ENCODE data around the gene MCRIP2.

MCRIP2 gene

DNA sequence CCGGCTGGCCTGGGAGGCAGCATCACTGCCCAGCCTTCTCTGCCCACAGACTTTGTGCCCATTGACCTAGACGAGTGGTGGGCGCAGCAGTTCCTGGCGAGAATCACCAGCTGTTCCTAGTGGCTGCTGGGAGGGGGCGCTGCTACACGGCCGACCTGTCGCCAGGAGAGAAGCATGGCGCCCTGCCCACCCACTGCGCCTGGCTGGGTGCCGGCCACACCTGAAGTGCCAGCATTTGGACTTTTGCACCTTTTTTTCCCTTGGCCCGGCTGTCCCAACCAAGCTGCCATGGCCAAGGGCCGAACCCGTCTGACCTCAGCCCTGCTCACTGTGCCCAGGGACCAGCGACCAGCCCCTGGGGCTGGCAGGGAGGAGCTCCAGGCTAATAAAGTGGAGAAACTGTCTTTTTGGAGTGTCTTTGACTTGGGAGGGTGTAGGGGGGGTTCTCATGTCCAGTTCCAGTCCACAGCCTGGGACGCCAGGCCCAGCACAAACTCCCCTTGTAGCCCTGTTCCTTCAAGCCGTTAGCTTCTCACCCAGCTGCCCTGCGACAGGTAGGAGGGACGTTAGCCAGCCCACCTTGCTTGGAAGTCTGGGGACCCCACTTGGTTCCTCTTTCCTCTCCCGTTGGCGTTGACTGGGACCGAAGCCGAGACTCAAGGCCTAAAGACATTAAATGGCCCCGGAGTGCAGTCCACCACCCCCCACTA is 6.6 kb downstream of the MCRIP2 start:
- peak overlapping the region; percentile 99 for H3K27ac ChIP-seq
- TF ChIP-seq, protein P1, sequence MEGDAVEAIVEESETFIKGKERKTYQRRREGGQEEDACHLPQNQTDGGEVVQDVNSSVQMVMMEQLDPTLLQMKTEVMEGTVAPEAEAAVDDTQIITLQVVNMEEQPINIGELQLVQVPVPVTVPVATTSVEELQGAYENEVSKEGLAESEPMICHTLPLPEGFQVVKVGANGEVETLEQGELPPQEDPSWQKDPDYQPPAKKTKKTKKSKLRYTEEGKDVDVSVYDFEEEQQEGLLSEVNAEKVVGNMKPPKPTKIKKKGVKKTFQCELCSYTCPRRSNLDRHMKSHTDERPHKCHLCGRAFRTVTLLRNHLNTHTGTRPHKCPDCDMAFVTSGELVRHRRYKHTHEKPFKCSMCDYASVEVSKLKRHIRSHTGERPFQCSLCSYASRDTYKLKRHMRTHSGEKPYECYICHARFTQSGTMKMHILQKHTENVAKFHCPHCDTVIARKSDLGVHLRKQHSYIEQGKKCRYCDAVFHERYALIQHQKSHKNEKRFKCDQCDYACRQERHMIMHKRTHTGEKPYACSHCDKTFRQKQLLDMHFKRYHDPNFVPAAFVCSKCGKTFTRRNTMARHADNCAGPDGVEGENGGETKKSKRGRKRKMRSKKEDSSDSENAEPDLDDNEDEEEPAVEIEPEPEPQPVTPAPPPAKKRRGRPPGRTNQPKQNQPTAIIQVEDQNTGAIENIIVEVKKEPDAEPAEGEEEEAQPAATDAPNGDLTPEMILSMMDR (conservative IDR thresholded peaks at IDR 0.05), result peak; percentile 88
- no peak for TF ChIP-seq ZFX (IDR thresholded peaks at IDR 0.05)

DNA sequence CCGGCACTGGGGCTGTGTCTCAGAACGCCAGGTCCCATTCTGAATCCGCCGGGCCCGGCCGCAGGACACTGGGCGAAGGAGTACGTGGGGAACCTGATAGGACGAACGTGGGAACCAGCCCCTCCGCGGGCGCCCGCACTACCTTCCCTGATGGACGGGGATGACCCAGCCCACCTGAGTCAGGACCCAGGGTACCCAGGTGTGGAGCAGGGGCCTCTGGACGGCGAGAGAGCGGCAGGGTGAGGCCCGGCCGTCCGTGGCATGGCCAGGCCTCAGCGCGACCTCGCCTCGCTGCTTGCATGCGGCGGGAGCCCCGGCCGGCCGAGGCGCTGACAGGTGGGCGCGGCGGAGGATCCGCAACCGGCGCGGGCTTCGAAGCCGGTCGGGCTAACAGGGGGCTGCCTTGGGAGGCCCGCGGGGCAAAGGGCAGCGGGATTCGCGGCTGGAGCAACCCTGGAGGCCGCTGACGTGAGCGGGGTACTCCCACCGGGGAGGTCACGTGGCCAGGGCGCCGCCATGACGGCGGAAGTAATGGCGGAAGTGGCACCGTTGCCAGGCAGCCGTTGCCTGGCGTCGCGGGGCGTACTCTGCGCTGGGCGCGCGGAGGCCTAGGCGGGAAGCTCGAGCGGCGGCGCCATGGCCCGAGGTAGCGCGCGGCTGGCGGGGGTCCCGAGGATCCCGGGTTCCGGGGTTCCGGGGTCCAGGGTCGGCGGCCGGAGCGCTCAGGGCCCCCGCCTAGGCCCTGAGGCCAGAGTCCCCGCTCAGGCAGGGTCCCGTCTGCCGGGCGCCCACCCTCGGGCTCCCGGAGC is 7.4 kb downstream of the MCRIP2 start, which contains the start of gene WDR90:
Gene WDR90 (plus strand): TSS at position 585 of the 809 bp plus-strand sequence. CDS start 52 bp downstream, at position 637.
- peak; percentile 95 for TF ChIP-seq ZFX (IDR thresholded peaks at IDR 0.05)
- TF ChIP-seq, protein P1 (conservative IDR thresholded peaks at IDR 0.05), result no peak
- peak within 1 kb of the TSS; percentile 99 for H3K27ac ChIP-seq

DNA sequence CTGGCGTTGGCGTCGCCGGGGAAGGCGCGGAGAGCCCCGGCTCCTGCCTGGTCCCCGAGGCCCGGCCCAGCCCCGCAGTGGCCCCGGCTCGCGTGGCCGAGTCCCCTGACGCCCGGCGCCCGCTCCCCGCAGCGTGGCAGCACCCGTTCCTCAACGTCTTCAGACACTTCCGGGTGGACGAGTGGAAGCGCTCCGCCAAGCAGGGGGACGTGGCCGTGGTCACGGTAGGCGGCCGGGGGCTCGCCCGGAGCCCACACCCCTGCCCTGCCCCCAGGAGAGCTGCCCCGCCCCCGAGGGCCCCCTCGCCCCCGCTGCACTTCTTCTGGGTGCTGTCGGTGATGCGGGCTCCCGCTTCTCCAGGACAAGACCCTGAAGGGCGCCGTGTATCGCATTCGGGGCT is 8.0 kb downstream of the MCRIP2 start:
- peak overlapping the region; percentile 99 for H3K27ac ChIP-seq
- TF ChIP-seq ZFX (IDR thresholded peaks at IDR 0.05), result no peak
- TF ChIP-seq, protein P1 (conservative IDR thresholded peaks at IDR 0.05), result no peak

DNA sequence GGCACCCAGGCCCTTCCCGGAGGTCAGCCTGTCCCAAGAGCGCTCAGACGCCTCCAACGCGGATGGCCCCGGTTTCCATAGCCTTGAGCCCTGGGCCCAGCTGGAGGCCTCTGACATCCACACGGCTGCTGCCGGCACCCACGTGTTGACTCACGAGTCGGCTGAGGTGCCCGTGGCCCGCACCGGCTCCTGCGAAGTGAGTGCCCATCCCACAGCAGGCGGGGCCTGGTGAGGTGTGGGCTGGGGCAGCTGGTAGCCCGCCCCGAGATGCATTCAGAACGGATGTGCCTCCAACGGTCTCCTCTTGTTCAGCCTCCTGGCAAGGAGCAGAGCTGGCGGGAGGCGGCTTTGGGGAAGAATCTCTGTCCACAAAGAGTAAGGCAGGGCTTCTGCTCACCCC is 10.2 kb downstream of the MCRIP2 start:
- TF ChIP-seq ZFX (IDR thresholded peaks at IDR 0.05), result no peak
- TF ChIP-seq, protein P1 (conservative IDR thresholded peaks at IDR 0.05), result no peak
- H3K27ac ChIP-seq, result no peak overlapping the region

DNA sequence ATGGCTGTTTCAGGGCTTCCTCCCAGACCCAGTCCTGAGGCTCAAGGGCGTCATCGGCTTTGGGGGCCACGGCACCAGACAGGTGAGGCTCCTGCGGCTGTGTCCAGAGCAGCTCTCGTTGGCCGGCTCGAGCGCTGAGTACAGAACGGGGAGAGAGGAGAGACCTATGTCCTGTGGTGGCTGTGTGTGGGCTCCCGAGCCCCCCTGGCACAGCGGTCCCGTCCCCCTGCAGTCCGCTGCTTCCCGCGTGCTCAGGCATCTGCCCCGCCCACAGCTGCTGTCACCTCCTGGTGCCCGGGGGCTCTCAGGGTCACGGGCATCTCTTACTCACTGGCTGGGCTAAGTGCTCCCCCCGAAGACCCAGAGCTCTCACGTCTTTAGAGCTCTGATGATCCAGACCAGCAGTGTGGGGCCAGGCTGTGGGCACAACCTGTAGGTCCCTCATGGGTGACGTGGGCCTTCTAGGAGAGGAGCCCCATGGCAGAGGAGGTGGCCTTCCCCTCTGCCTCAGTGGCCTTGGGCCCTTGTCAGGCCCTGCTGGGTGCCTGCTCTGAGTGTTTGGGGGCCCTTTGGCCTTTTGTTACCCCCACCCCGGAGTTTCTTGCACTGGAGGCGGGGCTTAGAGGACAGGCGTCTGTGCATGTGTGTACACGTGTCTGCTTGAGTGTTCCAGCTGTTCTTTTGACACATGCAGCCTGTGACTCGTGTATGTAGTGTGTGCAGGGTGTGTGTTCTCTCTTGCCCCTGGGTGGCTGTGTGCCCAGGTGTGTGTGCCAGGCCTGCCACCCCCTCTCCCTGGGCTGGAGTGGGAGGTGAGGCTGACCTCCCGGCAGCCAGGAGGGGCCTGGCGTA is 11.1 kb downstream of the MCRIP2 start:
- TF ChIP-seq, protein P1 (conservative IDR thresholded peaks at IDR 0.05), result no peak
- no peak for TF ChIP-seq ZFX (IDR thresholded peaks at IDR 0.05)
- no peak overlapping the region for H3K27ac ChIP-seq

DNA sequence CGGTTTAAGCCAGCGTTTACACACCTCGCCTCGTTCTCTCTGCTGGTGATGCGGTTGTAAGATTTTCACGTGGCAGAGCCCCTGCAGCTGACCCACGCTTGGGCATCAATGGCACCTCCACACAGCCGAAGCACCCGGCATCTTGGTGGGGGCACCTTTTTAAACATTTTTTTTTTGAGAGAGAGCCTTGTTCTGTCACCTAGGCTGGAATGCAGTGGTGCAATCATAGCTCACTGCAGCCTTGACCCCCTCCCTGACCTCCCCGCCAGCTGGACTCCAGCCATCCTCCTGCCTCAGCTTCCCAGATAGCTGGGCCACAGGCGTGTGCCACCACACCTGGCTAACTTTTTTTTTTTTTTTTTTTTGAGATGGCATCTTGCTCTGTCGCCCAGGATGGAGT is 12.4 kb downstream of the MCRIP2 start:
- H3K27ac ChIP-seq, result no peak overlapping the region
- TF ChIP-seq, protein P1 (conservative IDR thresholded peaks at IDR 0.05), result no peak
- TF ChIP-seq ZFX (IDR thresholded peaks at IDR 0.05), result no peak

Measured in C4-2B (cell line).